ENCODE results near the gene CT45A2. TPM values are rescaled to one million over a fixed set of nuclear protein-coding genes. Genes with fewer than 3 reads are reported as not detected.

Gene CT45A2
- polyA plus RNA-seq, 1 of the 3 experiments (the other 2 are of a cell fraction): not detected

Other genes with a start within 250 kb of the CT45A2 start
- gene CT45A1, start 106.4 kb downstream of the CT45A2 start, polyA plus RNA-seq (2012; rRNA removed): not detected in 2 replicates
- not detected in 2 replicates for gene CT45A3, start 51.8 kb downstream of the CT45A2 start, polyA plus RNA-seq (2012; rRNA removed)
- gene CT45A5, start 34.5 kb downstream of the CT45A2 start, polyA plus RNA-seq (2012; rRNA removed): not detected in 2 replicates
- gene CT45A6, start 17.2 kb downstream of the CT45A2 start, polyA plus RNA-seq (2012; rRNA removed): not detected in 2 replicates
- gene CT45A7, start 17.3 kb upstream of the CT45A2 start, polyA plus RNA-seq (2012; rRNA removed): not detected in 2 replicates
- gene CT45A8, start 34.5 kb upstream of the CT45A2 start, polyA plus RNA-seq (2012; rRNA removed): not detected in 2 replicates
- not detected in 2 replicates for gene CT45A9, start 51.8 kb upstream of the CT45A2 start, polyA plus RNA-seq (2012; rRNA removed)
- not detected in 2 replicates for gene CT45A10, start 73.4 kb upstream of the CT45A2 start, polyA plus RNA-seq (2012; rRNA removed)
- not detected in 2 replicates for gene SAGE1, start 73.7 kb upstream of the CT45A2 start, polyA plus RNA-seq (2012; rRNA removed)
- 7.3 and 8.7 TPM in 2 replicates for gene MMGT1, start 154.0 kb upstream of the CT45A2 start, polyA plus RNA-seq (2012; rRNA removed)
- gene SLC9A6, start 165.4 kb upstream of the CT45A2 start, polyA plus RNA-seq (2012; rRNA removed): 5.0 and 6.7 TPM in 2 replicates

Measured in SK-N-SH (cell line).